Measurements from ENCODE around the gene CNNM3. TPM values are rescaled to one million over a fixed set of nuclear protein-coding genes. Genes with fewer than 3 reads are reported as not detected.

Gene CNNM3
- total and polyA plus RNA-seq, 2 experiments from 2014 or later: 0.98 to 5.0 TPM

- in situ Hi-C loops (cut with MboI): no loop called here
- Histone ChIP-seq H3K9me2 (ENCODE audit: insufficient read depth) (no peaks in the 10 kb centered on the region), H4K20me1 (ENCODE audit: insufficient read depth) (no peaks in the 10 kb centered on the region), H3K27me3 (replicated peaks; ENCODE audit: insufficient read depth) (no peaks in the 10 kb centered on the region), H3K9ac (no peak overlapping the region), H3K27ac (no peak overlapping the region), H3K79me2 (ENCODE audit: insufficient read depth) (no peaks in the 10 kb centered on the region), H3K4me2 (ENCODE audit: unreplicated experiment) (no peak overlapping the region), H2AFZ (no peak overlapping the region), H3K9me3 (ENCODE audit: low read depth) (no peaks in the 10 kb centered on the region), H3F3A (ENCODE audit: insufficient read depth) (no peaks in the 10 kb centered on the region), H3K4me1 (ENCODE audit: insufficient read depth) (no peaks in the 10 kb centered on the region), H3K36me3 (ENCODE audit: low read depth) (no peaks in the 10 kb centered on the region), H3K4me3 (no peak overlapping the region)
- TF ChIP-seq EZH2phosphoT487 (IDR thresholded peaks at IDR 0.05; ENCODE audit: insufficient read depth, low read depth): no peak
- TF ChIP-seq EZH2 (IDR thresholded peaks at IDR 0.05; ENCODE audit: insufficient read depth, poor library complexity, severe bottlenecking): no peak
- DNase-seq: no peak
- 88 to 90% methylated on average over 24 to 25 of the region's 25 CpGs for WGBS, 2 experiments (ENCODE audit: low coverage in 1 of 2, low lambda C conversion rate in 2 of 2, missing lambda C conversion rate in 2 of 2)
Observed at GRCh38 chr2:96770442-96771202, 45.4 kb upstream of the CNNM3 start.

GRCh38 chr2:96771796-96772618 lies 44.1 kb upstream of the CNNM3 start:
- no peaks in the 10 kb centered on the region for H3K9me3 ChIP-seq (ENCODE audit: low read depth)
- WGBS, 2 experiments (ENCODE audit: low coverage in 1 of 2, low lambda C conversion rate in 2 of 2, missing lambda C conversion rate in 2 of 2): 90 to 91% methylated on average over 15 to 20 of the region's 20 CpGs
- no peaks in the 10 kb centered on the region for H3K27me3 ChIP-seq (replicated peaks; ENCODE audit: insufficient read depth)
- H3F3A ChIP-seq (ENCODE audit: insufficient read depth): no peaks in the 10 kb centered on the region
- in situ Hi-C loops (cut with MboI): no loop called here
- H4K20me1 ChIP-seq (ENCODE audit: insufficient read depth): no peaks in the 10 kb centered on the region
- no peak overlapping the region for H2AFZ ChIP-seq
- no peak for TF ChIP-seq EZH2phosphoT487 (IDR thresholded peaks at IDR 0.05; ENCODE audit: insufficient read depth, low read depth)
- no peak for TF ChIP-seq EZH2 (IDR thresholded peaks at IDR 0.05; ENCODE audit: insufficient read depth, poor library complexity, severe bottlenecking)
- DNase-seq: no peak
- no peak overlapping the region for H3K9ac ChIP-seq
- H3K36me3 ChIP-seq (ENCODE audit: low read depth): no peaks in the 10 kb centered on the region
- H3K4me3 ChIP-seq: no peak overlapping the region
- no peaks in the 10 kb centered on the region for H3K9me2 ChIP-seq (ENCODE audit: insufficient read depth)
- H3K4me2 ChIP-seq (ENCODE audit: unreplicated experiment): no peak overlapping the region
- no peaks in the 10 kb centered on the region for H3K79me2 ChIP-seq (ENCODE audit: insufficient read depth)
- H3K4me1 ChIP-seq (ENCODE audit: insufficient read depth): no peaks in the 10 kb centered on the region
- H3K27ac ChIP-seq: no peak overlapping the region

GRCh38 chr2:96772903-96773671 lies 43.0 kb upstream of the CNNM3 start:
- no peaks in the 10 kb centered on the region for H3K4me1 ChIP-seq (ENCODE audit: insufficient read depth)
- H3K27ac ChIP-seq: no peak overlapping the region
- H3K9me3 ChIP-seq (ENCODE audit: low read depth): no peaks in the 10 kb centered on the region
- H3K4me2 ChIP-seq (ENCODE audit: unreplicated experiment): no peak overlapping the region
- WGBS, 2 experiments (ENCODE audit: low coverage in 1 of 2, low lambda C conversion rate in 2 of 2, missing lambda C conversion rate in 2 of 2): 90 to 92% methylated on average over 12 of the region's 12 CpGs
- in situ Hi-C loops (cut with MboI): no loop called here
- no peaks in the 10 kb centered on the region for H3K9me2 ChIP-seq (ENCODE audit: insufficient read depth)
- no peaks in the 10 kb centered on the region for H3F3A ChIP-seq (ENCODE audit: insufficient read depth)
- no peaks in the 10 kb centered on the region for H3K79me2 ChIP-seq (ENCODE audit: insufficient read depth)
- no peaks in the 10 kb centered on the region for H3K36me3 ChIP-seq (ENCODE audit: low read depth)
- TF ChIP-seq EZH2phosphoT487 (IDR thresholded peaks at IDR 0.05; ENCODE audit: insufficient read depth, low read depth): no peak
- no peak for TF ChIP-seq EZH2 (IDR thresholded peaks at IDR 0.05; ENCODE audit: insufficient read depth, poor library complexity, severe bottlenecking)
- no peak for DNase-seq
- no peak overlapping the region for H2AFZ ChIP-seq
- no peak overlapping the region for H3K9ac ChIP-seq
- H4K20me1 ChIP-seq (ENCODE audit: insufficient read depth): no peaks in the 10 kb centered on the region
- no peaks in the 10 kb centered on the region for H3K27me3 ChIP-seq (replicated peaks; ENCODE audit: insufficient read depth)
- H3K4me3 ChIP-seq: no peak overlapping the region

GRCh38 chr2:96773922-96774321 lies 42.1 kb upstream of the CNNM3 start:
- Histone ChIP-seq H3F3A (ENCODE audit: insufficient read depth) (no peaks in the 10 kb centered on the region), H3K4me3 (no peak overlapping the region), H3K4me2 (ENCODE audit: unreplicated experiment) (no peak overlapping the region), H3K27ac (no peak overlapping the region), H3K9ac (no peak overlapping the region), H3K79me2 (ENCODE audit: insufficient read depth) (no peaks in the 10 kb centered on the region), H3K27me3 (replicated peaks; ENCODE audit: insufficient read depth) (no peaks in the 10 kb centered on the region), H4K20me1 (ENCODE audit: insufficient read depth) (no peaks in the 10 kb centered on the region), H3K36me3 (ENCODE audit: low read depth) (no peaks in the 10 kb centered on the region), H3K9me2 (ENCODE audit: insufficient read depth) (no peaks in the 10 kb centered on the region), H3K4me1 (ENCODE audit: insufficient read depth) (no peaks in the 10 kb centered on the region), H3K9me3 (ENCODE audit: low read depth) (no peaks in the 10 kb centered on the region), H2AFZ (no peak overlapping the region)
- TF ChIP-seq EZH2phosphoT487 (IDR thresholded peaks at IDR 0.05; ENCODE audit: insufficient read depth, low read depth) (no peak), EZH2 (IDR thresholded peaks at IDR 0.05; ENCODE audit: insufficient read depth, poor library complexity, severe bottlenecking) (no peak)
- no peak for DNase-seq
- in situ Hi-C loops (cut with MboI): no loop called here
- WGBS, 2 experiments (ENCODE audit: low coverage in 1 of 2, low lambda C conversion rate in 2 of 2, missing lambda C conversion rate in 2 of 2): 93 to 98% methylated on average over 7 of the region's 7 CpGs
